ENCODE results near the gene OMP. TPM values are rescaled to one million over a fixed set of nuclear protein-coding genes. Genes with fewer than 3 reads are reported as not detected.

Gene OMP
- total RNA-seq, 1 donor = not detected

DNA sequence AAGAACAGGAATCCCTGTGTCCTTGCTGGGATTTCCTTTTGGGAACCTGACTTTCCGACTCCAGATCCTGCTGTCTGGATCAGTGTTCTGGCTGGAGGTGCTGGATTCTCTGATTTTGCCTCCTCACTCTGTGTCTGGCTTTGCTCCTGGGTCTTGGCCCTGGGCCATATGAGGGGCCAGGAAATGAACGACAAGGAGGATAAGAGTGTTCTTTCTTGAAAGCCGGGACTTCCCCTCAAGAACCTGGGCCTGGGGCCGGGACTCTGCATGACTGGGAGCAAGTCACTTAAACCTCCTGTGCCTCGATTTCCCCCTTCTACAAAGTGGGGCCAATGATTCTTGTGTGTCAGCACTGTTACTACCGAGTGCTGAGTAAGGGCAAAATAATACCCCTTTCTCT, 22.6 kb downstream of the OMP start:
- H3K27ac ChIP-seq (ENCODE audit: low read depth, low read length) = no peak overlapping the region
- peaks cover 11% of the 10 kb centered on the region for H3K4me1 ChIP-seq (ENCODE audit: insufficient read depth, low read length)
- TF ChIP-seq, protein P1, sequence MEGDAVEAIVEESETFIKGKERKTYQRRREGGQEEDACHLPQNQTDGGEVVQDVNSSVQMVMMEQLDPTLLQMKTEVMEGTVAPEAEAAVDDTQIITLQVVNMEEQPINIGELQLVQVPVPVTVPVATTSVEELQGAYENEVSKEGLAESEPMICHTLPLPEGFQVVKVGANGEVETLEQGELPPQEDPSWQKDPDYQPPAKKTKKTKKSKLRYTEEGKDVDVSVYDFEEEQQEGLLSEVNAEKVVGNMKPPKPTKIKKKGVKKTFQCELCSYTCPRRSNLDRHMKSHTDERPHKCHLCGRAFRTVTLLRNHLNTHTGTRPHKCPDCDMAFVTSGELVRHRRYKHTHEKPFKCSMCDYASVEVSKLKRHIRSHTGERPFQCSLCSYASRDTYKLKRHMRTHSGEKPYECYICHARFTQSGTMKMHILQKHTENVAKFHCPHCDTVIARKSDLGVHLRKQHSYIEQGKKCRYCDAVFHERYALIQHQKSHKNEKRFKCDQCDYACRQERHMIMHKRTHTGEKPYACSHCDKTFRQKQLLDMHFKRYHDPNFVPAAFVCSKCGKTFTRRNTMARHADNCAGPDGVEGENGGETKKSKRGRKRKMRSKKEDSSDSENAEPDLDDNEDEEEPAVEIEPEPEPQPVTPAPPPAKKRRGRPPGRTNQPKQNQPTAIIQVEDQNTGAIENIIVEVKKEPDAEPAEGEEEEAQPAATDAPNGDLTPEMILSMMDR (IDR thresholded peaks at IDR 0.05; ENCODE audit: extremely low read depth, low read depth, low read length) = no peak
- no peak overlapping the region for H3K4me2 ChIP-seq (ENCODE audit: insufficient read depth, low read length)
- H2AFZ ChIP-seq (ENCODE audit: low read length) = no peak overlapping the region
- H3K36me3 ChIP-seq (ENCODE audit: insufficient read depth, low read length) = peaks cover 11% of the 10 kb centered on the region
- no peaks in the 10 kb centered on the region for H3K27me3 ChIP-seq (ENCODE audit: insufficient read depth, low read length)
- DNase-seq (ENCODE audit: insufficient read length, low spot score, missing footprints) = no peak
- H3K79me2 ChIP-seq (ENCODE audit: insufficient read depth, low read length) = no peaks in the 10 kb centered on the region
- H3K4me3 ChIP-seq (ENCODE audit: insufficient read depth, low read length) = no peak overlapping the region
- no peaks in the 10 kb centered on the region for H4K20me1 ChIP-seq (ENCODE audit: insufficient read depth, low read length)
- H3K9me3 ChIP-seq (ENCODE audit: low read depth, low read length) = no peaks in the 10 kb centered on the region

DNA sequence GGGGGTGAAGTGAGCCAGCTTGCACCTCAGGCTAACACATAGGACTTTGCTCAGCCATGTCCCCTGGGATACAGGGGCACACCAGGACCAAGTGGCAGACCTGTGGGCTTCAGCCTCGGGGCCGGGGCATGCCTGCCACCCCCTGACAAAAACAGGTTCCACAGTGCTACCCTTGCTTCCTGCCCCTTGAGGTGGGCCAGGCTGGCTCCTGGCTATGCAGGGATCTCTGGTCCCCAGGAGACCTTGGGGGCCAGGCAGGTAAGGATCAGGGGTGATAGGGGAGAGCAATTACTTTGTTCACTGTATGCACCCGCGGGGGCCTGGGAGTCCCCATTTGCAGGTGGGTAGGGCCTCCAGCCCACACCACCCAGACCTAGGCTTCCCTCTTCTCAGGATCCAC, 23.1 kb downstream of the OMP start:
- no peak overlapping the region for H2AFZ ChIP-seq (ENCODE audit: low read length)
- H3K27me3 ChIP-seq (ENCODE audit: insufficient read depth, low read length) = no peaks in the 10 kb centered on the region
- peaks cover 11% of the 10 kb centered on the region for H3K36me3 ChIP-seq (ENCODE audit: insufficient read depth, low read length)
- H3K9me3 ChIP-seq (ENCODE audit: low read depth, low read length) = no peaks in the 10 kb centered on the region
- TF ChIP-seq, protein P1 (IDR thresholded peaks at IDR 0.05; ENCODE audit: extremely low read depth, low read depth, low read length) = no peak
- DNase-seq (ENCODE audit: insufficient read length, low spot score, missing footprints) = no peak
- H3K4me2 ChIP-seq (ENCODE audit: insufficient read depth, low read length) = no peak overlapping the region
- H3K27ac ChIP-seq (ENCODE audit: low read depth, low read length) = no peak overlapping the region
- H3K4me1 ChIP-seq (ENCODE audit: insufficient read depth, low read length) = peaks cover 11% of the 10 kb centered on the region
- no peaks in the 10 kb centered on the region for H3K79me2 ChIP-seq (ENCODE audit: insufficient read depth, low read length)
- H4K20me1 ChIP-seq (ENCODE audit: insufficient read depth, low read length) = no peaks in the 10 kb centered on the region
- H3K4me3 ChIP-seq (ENCODE audit: insufficient read depth, low read length) = no peak overlapping the region

DNA sequence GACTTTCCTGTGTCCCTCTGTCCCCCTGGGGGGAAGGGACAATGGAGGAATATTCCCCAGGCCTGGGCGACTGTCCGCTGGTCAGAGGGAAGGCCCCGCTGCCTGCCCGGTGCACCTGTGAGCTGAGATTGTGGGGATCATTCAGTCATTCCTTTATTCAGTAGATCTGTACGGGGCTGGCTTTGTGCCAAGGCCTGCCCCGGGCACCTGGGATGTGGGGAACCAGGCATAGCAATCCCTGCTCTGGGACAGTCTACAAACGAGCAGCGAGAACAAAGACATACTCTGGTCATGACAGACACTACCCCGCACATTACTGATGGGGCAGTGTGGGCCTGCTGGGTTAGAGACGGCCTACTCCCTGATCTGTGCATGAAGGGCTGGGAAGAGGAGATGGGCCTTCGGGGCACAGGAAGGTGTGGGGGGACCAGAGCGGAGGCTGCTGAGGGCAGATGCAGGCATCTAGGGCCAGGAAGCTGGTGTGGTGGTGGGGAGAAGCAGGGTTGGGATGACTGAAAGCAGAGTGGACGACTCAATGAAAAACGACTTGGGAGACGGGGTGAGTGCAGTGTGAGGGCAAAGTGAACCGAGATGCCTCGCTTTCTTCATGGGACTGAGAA, 23.6 kb downstream of the OMP start:
- H2AFZ ChIP-seq (ENCODE audit: low read length) = no peak overlapping the region
- H3K27me3 ChIP-seq (ENCODE audit: insufficient read depth, low read length) = no peaks in the 10 kb centered on the region
- H3K79me2 ChIP-seq (ENCODE audit: insufficient read depth, low read length) = no peaks in the 10 kb centered on the region
- peaks cover 11% of the 10 kb centered on the region for H3K4me1 ChIP-seq (ENCODE audit: insufficient read depth, low read length)
- peaks cover 5% of the 10 kb centered on the region for H3K36me3 ChIP-seq (ENCODE audit: insufficient read depth, low read length)
- no peak overlapping the region for H3K27ac ChIP-seq (ENCODE audit: low read depth, low read length)
- H4K20me1 ChIP-seq (ENCODE audit: insufficient read depth, low read length) = no peaks in the 10 kb centered on the region
- no peak overlapping the region for H3K4me2 ChIP-seq (ENCODE audit: insufficient read depth, low read length)
- no peaks in the 10 kb centered on the region for H3K9me3 ChIP-seq (ENCODE audit: low read depth, low read length)
- TF ChIP-seq, protein P1 (IDR thresholded peaks at IDR 0.05; ENCODE audit: extremely low read depth, low read depth, low read length) = no peak
- H3K4me3 ChIP-seq (ENCODE audit: insufficient read depth, low read length) = no peak overlapping the region
- DNase-seq (ENCODE audit: insufficient read length, low spot score, missing footprints) = no peak

DNA sequence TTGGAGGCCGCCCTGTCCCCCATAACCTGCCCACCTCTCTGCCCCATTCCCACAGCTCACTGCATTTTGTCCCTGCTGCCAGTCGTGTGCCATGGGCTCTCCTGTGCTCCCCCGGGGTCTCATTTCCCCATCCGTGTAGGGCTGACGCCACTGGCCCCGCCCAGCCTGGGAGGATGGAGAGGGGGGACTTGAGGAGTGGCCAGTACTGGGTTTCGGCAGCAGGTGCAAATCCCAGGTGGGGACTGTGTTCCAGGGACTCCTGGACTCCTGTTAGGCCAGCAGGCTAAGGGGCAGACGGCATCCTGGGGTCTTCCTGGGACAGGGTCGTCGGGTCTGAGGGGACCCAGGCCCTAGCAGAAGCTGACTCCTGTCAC, 24.2 kb downstream of the OMP start:
- no peak for DNase-seq (ENCODE audit: insufficient read length, low spot score, missing footprints)
- Histone ChIP-seq H3K4me1 (ENCODE audit: insufficient read depth, low read length) (peaks cover 11% of the 10 kb centered on the region), H3K4me3 (ENCODE audit: insufficient read depth, low read length) (peak overlapping the region; percentile 69), H3K9me3 (ENCODE audit: low read depth, low read length) (no peaks in the 10 kb centered on the region), H4K20me1 (ENCODE audit: insufficient read depth, low read length) (no peaks in the 10 kb centered on the region), H3K4me2 (ENCODE audit: insufficient read depth, low read length) (peak overlapping the region; percentile 90), H2AFZ (ENCODE audit: low read length) (peak overlapping the region; percentile 27), H3K27me3 (ENCODE audit: insufficient read depth, low read length) (no peaks in the 10 kb centered on the region), H3K27ac (ENCODE audit: low read depth, low read length) (no peak overlapping the region), H3K36me3 (ENCODE audit: insufficient read depth, low read length) (peaks cover 4% of the 10 kb centered on the region), H3K79me2 (ENCODE audit: insufficient read depth, low read length) (no peaks in the 10 kb centered on the region)
- TF ChIP-seq, protein P1 (IDR thresholded peaks at IDR 0.05; ENCODE audit: extremely low read depth, low read depth, low read length) = no peak

Measured in osteoblast (primary cell).